ENCODE measurements around the gene NOP9.

The NOP9 gene, protein sequence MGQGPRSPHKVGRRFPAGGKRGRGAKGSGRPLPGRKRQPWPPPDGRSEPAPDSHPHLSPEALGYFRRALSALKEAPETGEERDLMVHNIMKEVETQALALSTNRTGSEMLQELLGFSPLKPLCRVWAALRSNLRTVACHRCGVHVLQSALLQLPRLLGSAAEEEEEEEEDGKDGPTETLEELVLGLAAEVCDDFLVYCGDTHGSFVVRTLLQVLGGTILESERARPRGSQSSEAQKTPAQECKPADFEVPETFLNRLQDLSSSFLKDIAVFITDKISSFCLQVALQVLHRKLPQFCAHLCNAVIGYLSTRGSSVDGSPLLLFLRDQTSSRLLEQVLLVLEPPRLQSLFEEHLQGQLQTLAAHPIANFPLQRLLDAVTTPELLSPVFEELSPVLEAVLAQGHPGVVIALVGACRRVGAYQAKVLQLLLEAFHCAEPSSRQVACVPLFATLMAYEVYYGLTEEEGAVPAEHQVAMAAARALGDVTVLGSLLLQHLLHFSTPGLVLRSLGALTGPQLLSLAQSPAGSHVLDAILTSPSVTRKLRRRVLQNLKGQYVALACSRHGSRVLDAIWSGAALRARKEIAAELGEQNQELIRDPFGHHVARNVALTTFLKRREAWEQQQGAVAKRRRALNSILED

DNA sequence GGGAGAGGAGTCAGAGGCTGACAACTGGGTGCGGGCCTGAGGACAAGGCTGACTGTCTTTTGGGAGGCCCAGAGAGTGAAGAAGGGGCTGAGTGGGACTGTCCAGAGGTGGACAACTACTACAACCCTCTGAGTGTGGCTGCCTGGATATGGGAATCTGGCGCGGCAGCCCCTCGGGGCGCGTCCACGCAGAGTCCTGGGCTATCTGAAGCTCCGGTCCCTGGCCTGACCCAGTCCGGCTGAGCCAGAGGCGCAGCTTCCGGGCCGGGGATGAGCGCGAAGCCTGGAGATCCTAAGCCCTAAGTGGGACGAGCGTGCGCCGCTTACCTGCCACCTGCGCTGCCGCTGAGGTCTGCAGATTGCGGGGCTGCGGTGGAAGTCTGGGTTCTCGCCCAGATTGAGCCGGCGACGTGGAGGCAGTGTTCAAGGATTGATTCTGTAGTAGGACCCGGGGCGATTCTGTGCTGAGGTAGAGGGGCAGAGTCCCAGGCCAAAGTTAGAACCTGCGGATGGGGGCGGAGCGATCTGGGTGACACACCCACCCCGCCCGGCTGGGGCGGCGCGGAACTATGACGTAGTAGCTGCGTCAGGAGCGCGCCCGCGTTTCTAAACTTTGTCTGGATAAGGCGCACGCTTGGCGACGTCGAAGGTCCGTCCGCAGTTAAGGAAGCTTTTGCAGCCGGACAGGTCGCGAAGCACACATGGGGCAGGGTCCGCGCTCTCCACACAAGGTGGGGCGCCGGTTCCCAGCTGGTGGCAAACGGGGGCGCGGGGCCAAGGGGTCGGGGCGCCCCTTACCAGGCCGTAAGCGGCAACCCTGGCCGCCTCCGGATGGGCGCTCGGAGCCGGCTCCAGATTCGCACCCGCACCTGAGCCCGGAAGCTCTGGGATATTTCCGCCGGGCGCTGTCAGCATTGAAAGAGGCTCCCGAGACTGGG is at the start of gene NOP9, which contains the start of gene DHRS1:
Gene NOP9, plus strand, starts transcription at position 596 of the 937 bp plus-strand sequence. Its CDS starts 105 bp downstream, at position 701.
Gene DHRS1, minus strand, starts transcription at position 526 of the 937 bp plus-strand sequence. CDS start 674 bp downstream, outside the sequence.
- no peak for DNase-seq

DNA sequence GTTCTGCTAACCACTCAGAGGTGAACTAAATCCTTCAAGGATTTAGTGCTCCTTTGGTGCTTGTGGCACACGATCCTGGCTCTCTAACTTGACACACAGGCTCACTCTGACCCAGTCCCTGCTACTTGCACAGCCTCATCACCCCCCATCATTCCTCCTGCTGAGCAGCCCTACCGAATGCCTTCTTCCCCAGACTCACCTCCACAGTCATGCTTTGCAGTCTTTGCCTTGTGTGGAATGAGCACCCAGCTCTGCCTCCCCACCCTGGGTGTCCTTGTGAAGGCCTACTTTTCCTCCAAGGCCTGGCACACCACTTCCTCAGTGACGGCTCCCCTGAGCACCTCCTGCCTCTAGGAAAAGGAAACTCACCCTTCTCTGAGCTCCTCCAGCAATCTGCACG is 49.3 kb upstream of the NOP9 start:
- DNase-seq, result no peak

DNA sequence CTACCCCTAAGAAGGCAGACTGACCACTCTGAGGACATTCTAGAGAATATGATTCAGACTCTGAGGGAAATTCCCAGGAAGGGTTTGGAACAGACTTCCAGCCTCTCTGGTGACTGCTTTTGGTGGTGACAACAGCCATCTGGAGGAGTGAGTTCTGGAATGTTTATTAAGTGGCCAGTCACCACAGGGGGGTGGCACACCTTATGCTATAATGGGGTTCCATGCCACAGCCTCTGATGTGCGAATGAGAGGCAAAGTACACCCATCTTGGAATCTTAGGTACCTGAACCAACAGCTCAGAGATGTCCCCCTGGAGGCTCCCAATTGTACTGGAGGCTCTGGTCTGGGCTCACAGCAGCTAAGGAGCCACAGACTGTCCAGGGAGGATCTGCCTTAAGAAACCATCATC is 47.8 kb upstream of the NOP9 start:
- DNase-seq, result no peak

DNA sequence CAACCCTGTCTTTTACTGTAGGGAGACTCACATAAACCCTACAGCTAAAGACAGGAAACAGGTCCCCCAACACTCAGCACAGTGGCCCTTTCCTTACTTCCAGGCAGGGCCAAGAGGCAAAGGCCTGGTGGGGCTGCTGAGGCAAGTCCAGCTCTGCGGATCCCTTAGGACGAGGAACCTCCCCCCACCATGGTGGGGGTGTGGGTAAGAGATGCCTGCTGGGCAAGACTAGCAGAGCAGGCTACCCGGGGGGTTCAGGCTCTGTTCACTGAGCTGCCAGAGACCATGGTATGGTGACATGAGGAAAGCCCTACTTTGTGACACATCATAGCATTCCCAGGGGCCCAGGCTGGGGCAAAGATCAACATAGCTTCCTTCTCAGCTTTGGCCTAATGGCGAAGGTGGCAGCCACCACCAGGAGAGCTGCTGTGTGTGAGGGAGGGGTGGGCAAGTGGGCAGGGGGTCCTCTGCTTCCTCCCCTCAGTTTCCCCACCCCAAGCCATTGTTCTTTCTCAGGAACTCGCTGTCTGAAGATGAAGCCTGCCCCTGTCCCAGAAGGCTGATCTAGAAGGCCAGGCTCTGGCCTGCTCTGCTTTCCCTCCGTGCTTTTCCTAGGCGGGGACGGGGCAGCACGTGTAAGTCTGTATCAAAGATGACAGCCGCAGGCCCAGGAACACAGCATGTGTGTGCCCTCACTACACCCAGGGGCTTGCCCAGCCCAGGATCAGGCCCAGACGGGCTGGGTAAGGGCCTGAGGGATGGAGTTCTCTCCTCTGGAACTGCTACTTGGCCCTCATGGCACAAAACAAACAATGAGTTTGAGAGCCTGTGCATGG is 47.1 kb upstream of the NOP9 start:
- DNase-seq, result no peak

DNA sequence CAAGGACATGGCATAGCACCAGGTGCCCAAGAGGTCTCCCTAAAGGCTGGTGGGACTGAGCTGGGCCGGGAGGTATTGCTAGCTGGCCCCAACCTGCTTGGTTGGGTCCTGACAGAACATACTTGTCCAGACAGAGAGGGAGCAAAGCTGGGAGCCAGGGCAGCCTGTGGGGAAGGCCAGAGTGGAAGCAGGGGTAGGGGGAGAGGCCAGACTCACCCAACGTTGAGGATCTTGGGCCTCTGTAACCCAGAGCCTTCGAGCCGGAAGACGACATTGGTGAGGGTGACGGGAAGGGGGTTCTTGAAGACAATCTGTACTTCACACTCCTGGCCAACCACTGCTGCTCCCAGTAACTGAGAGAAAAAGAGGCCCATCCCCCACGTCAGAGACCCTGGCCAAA is 45.7 kb upstream of the NOP9 start:
- no peak for DNase-seq

DNA sequence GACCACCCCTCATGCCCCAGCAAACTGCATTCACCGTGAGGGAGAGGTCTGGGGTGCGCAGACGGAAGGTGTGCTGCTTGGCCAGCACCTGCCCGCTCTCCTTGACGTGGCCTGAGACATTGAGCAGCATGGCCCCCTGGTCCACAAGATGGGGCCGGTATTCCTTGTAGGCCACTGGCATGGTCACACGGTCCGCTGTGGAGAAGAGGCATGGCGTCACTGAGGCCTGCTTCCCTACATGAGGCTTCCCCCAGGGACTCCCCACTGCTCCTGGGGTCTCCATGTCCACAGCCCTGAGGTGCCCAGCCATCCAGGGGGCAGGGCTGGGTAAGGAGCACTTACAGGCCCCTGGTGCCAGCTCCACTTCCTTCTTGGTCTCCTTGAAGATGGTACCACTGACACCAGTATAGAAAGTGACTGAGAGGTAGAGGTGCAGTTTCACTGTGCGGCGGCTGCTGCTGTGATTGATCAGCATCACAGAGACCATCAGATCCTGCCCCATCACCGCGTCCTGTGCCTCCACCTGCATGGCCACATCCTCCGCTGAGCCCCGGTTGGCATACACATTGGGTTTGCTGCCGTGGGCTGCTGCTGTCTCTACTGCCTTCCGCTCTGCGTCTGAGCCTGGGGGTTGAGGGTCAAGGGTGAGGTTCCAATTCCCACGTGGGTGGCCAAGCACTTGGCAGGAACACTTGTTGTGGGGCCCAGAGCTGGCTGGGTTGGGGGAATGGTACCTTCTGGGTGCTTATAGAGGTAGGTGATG is 44.8 kb upstream of the NOP9 start:
- no peak for DNase-seq

DNA sequence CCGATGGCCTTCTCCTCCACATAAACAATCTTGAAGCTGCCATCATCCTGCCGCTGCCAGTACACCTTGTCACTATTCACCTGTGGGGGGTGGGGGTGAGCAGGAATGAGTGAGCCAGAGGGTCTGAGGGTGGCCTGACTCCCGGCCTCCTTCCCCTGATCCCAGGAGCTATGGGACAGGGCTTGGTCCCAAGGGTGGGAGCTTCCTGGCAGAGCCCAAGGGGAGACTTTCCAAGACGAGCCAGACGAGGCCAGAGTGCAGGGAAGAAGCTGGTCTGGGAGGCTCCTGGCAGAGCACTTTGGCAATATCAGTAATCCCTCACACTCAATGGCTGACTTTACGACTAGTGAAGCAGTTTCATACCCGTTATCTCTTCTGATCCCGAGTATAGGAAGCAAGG is 44.2 kb upstream of the NOP9 start:
- DNase-seq, result no peak

DNA sequence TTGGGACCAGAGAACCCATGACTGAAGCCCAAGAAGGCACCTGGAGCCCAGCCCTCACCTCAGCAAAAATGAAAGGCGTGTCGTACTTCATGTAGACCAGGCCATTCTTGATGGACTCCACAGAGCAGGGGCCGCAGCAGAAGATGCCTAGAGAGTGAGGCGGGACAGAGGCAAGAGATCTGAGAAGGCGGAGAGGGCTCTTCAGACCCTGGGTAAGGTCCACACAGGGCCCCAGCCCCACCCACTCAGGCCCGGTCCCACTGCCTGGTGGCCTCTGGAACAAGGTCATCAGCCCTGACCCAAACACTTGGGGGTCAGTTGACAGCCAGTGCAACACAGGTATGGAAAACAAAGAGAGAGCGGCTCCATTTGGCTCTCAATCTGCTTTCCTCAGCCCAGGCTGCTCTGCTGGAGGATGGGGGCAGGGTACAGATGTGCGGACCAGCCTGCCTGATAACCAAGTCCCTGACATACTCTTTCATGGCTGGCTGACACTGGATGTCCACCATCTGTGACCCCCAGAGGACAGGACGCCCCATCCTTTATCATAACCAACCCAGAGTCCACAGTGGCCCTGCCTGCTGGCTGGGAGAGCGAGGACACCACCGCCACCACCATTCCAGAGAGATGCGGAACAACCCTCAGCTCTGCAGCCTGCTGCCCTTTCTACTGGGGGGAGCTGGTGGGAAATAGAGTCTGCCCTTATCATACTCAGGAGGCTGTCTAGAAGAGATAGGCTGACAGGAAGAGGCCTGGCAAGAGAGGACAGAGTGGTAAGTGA is 43.5 kb upstream of the NOP9 start:
- DNase-seq, result no peak

DNA sequence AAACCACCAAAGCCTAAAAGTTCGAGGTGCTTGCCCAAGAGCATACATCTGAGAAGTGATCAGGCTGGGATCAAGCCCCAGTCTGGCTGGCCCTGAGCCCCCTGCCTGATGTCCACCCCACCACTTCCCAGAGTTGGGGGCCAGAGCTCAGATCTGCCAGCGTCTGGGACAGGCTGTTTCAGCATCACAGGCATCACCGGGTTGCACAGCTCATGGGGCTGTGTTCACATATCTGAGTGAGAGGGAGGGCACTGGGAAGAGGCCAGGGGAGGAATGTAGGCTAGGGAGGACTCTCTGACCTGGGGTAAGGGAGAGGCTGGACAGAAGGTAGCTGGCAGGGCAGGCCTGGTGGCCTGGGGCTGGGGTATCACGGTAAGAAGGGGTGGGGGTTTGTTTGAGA is 42.7 kb upstream of the NOP9 start:
- DNase-seq, result no peak

DNA sequence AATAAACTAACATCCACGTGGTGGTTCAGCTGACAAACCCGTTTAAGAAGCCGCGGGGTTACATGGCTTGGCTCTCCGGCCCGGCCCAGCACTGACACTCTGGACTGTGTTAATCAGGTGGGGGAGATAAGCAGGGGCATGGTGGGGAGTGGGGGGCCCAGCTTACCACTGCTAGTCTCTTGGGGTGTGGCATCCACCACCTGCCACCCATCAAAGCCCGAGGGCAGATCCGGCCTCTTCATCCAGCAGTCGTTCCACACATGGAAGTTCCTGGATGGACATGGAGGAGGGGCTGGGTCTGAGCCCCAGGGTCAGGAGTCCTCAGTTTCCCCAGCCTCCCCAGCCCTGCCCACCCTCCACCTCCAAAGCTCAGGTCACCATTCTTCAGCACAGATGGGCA is 41.5 kb upstream of the NOP9 start:
- DNase-seq, result no peak

DNA sequence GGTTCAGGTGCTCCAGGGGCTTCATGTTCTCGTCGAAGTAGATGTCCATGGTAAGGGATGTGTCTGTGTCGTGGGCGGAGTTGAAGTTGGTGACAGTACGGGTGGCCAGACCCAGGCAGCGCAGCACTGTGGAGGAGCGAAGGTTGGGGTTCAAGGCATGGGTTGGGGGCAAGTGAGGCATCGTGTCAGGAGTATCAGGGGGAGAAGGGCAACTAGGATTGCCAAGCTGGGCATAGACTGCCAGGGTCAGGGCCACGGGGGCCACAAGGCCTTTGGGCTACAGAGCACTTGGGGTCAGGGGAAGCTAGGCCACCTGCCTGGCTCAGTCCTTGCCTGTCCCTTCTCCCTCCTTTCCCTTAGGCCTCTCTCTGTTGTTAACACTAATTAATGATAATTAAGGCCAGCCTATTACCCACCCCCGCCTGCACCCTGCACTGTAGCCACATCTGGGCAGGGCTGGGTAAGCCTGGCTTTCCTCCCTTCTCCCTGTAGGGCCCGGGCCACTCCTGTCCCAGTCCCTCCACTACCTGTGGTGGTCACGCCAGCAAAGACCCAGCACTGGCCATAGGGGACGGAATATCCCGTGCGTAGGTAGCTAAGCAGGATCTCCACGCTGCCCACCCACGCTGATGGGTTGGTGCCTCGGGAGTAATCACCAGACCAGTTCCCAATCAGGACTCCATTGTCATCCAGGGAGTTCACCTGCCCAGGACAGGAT is 40.9 kb upstream of the NOP9 start:
- no peak for DNase-seq

DNA sequence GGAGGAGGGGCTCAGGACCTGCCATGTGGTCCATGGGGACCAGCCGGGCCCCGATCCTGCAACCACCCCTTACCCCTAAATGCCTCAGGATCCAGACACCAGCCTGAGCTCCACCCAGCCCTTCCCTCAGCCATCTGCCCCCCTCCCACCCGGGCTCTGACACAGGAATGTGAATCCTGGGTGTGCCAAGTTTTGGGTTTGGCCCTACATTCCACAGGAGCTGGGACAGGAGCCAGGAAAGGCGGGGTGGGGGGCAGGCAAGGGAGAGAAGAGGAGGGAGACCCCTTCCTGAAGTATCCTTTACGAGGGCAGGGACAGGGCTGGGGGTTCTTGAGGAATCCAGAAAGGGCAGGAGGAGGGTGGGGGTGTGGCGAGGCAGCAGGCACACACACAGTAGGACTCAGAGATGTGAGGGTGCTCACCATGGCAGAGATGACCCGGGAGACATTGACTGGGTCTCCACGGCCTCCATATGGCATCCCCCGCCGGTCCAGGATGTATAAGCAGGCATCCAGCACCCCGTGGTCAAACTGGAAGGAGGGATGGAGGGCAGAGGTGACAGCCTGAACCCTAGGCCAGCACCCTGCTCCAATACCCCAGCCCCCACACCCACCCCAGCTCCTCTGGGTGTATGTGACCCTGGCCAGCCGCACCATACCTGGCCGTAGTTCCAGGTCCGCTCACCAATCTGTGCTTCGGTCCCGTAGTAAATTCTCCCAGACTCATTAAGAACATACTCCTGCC is 40.2 kb upstream of the NOP9 start:
- no peak for DNase-seq

DNA sequence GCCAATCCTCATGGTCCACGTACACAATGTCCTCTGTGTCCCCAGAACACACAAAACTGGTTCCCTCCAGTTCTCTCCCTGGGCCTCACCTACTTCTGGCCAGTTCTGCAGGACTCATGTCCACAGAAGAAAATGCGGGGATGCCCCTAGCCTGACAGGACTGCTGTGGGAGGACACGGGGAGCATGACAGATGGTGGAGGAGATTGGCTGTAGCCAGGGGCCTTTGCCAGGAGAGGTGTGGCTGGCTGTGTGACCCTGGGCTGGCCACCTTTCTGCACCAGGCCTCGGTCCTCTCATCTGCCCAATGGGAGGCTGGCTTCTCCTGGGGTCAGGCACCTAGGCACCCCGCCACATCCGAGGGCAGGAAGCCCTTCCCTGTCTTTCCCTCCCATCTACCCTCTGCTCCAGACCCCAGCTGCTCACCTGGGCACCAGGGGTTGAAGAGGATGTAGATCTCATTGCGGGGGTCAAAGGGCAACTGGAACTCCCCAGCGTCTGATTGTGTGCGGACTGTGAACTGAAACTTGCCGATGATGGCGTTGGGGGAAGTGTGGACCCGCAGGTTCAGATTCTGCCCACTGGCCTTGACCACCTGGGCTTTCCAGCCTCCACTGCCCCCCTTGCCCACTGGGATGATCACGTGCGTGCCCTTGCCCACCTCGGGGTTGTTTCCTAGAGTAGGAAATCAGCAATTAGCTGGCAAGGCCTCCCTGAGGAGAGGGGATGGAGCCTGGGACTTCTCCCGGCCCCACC is 39.4 kb upstream of the NOP9 start:
- DNase-seq, result no peak

DNA sequence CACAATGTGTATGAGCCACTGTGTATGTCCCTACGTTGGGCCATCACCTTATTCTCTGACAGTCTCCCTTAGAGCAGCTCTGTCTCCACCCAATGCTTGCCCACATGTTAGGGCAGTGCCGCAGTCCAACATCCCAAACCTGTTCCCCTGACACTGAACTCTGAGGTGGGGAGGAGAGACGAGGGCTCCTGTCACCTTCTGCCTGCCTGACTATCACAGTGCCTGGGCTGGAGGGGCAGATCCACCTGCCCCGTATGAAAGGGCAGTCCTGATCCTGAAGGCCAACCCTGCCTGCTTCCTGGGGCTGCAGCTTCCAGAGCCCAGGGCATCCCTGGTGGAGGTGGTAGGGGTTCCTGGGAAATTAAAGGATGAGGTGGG is 38.9 kb upstream of the NOP9 start:
- no peak for DNase-seq

DNA sequence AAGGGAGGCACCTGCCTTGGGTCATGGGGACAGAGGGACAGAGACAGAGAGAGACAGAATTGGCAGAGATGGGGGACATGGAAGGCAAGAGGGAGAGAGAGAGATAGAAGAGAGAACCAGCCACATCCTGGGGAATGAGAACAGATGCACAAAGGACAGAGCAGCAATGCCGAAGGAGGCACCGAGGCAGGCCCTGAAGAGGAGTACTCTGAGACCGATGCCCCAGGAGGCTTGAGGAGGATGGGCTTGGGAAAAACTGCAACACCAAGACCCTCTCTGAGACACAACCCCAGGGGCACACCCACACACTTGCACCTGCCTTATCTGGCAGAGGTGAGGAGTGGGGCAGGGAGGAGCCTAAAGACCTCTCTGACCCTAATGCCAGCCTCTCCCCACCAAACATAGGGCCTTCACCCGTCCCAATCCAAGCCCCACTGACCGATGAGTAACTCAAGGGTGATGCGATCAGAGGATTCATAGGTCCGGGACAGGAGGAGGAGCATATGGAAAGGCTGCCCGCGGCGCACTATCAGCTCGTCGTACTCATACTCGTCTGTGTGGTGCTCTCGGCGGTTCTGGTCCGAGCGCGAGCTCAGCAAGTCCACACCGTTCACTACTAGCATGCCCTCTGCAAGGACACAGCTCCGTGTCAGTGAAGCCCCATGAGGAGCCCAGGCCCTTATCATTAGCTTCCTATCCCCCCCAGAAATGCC is 38.2 kb upstream of the NOP9 start:
- no peak for DNase-seq

DNA sequence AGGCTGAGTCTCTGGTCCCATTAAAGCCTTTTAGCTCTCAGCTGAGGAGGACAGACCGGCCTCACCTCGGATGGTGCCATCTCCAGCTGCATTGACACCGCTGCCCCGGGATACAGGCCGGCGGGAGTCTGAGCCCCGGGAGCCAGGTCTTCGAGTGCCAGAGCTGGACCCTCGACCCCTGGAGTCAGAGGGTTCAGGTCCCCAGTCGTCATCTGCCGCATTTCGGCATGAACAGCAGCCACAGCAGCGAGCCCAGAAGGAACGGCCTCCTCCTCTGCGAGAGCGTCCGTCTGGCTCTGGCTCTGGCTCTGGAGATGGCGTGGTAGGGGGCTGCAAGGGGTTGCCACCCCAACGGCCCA is 37.7 kb upstream of the NOP9 start:
- no peak for DNase-seq

DNA sequence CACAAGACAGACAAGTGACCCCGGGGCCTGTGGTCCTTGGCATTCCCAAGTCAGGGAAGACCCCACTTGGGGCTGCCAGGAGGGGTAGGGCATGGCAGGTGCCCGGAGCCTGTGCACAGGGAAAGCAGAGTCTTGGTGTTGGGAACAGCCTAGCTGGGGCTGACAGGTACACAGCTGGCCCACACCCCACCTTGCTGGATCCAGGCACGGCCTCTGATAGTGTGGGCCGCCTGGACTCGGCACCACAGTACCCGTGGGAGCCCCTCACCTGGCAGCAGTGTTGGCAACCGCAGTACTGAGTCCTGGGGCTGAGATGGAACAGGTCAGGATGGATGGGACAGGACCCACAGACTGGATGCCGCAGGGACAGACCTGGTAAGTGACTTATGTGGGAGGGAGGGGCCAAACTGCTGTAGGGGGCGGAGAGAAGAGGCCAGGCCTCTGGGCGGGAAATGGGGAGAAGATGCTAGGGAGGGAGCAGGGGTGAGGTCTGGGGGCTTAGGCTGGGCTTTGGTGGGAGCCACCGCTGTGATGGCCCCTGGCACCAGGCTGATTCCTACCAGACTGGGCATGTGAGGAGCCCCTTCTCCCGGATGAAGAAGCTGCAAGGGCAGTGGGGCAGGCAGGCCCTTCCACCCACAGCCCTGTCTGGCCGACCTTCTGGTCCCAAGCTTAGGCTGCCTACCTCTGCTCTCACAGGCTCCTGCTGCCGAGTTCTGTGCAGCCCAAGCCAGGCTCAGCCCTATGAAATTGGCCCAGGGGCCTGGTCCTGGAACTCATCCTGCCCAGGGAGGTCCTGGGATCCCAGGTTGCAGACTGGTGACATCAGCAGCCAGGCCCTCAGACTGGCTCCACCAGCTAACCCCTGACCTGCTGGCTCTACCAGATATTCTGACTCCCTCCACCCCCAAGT is 36.6 kb upstream of the NOP9 start, which contains the start of gene TGM1:
Gene TGM1, minus strand, starts transcription at position 357 of the 913 bp plus-strand sequence. CDS start 825 bp downstream, outside the sequence.
- DNase-seq, result no peak
